Kidney (tissue), 14 donors: Measurements from ENCODE around the gene NPIPB6. TPM values are rescaled to one million over a fixed set of nuclear protein-coding genes. Genes with fewer than 3 reads are reported as not detected.

ENCODE experiments used
- DNase-seq, 5 donors: peaks; one replicate each; pipeline ENCODE4 v3.0.0-alpha.2; 2013 to 2020
- FAIRE-seq: peaks from 2 replicates; lab custom pipeline; 2012; peaks lifted over from hg19 to GRCh38; lab: Jason Lieb, UNC
- H3K27ac ChIP-seq, 2 donors: one replicate each; pipeline ENCODE4 v1.7.0; 2013; ENCODE audit warnings: low read depth in 2 of 2, low read length in 2 of 2, inconsistent platforms in 1 of 2
- H3K27me3 ChIP-seq: one replicate; pipeline ENCODE4 v1.7.1; 2013; ENCODE audit warnings: low read length, inconsistent platforms; ENCODE audit not compliant: control insufficient read depth, insufficient read depth
- H3K36me3 ChIP-seq, 3 donors: one replicate each; pipeline versions ENCODE4 v1.7.0 to v1.7.1; 2013; ENCODE audit warnings: low read length in 3 of 3, control low read depth in 1 of 3, inconsistent platforms in 1 of 3; ENCODE audit not compliant: insufficient read depth in 3 of 3, control insufficient read depth in 2 of 3
- H3K4me1 ChIP-seq, 3 donors: one replicate each; pipeline versions ENCODE4 v1.7.0 to v1.7.1; 2013; ENCODE audit warnings: low read length in 3 of 3, inconsistent platforms in 1 of 3, low read depth in 1 of 3; ENCODE audit not compliant: control insufficient read depth in 2 of 3, insufficient read depth in 2 of 3
- H3K4me3 ChIP-seq, 3 donors: one replicate each; pipeline versions ENCODE4 v1.7.0 to v1.8.1; 2013; ENCODE audit warnings: low read length in 3 of 3, control low read depth in 1 of 3, inconsistent platforms in 1 of 3
- H3K9ac ChIP-seq, 3 donors: one replicate each; pipeline versions ENCODE4 v1.7.0 to v1.7.1; 2013; ENCODE audit warnings: low read length in 3 of 3, control low read depth in 1 of 3, inconsistent platforms in 1 of 3
- H3K9me3 ChIP-seq, 3 donors: one replicate each; pipeline versions ENCODE4 v1.7.0 to v1.7.1; 2013; ENCODE audit warnings: low read length in 3 of 3, control low read depth in 1 of 3, inconsistent platforms in 1 of 3; ENCODE audit not compliant: control insufficient read depth in 2 of 3, insufficient read depth in 1 of 3
- intact Hi-C: fragments of 100-400 bp; cut with DNase I; formaldehyde crosslinking; loops from one replicate; pipeline ENCODE4 v1.11.1; 2022
- microRNA-seq: library from miRNA; unstranded; fragments of <30 nt; microRNA quantifications from one replicate; pipeline ENCODE4 v1.2.0, GENCODE V29; 2020
- polyA plus RNA-seq: library from polyadenylated mRNA; stranded (reverse); fragments of 350-450 nt; fragmentation: Illumina TruSeq; extraction: RNeasy Lipid Tissue Mini Kit (QIAGEN cat#74804); gene quantifications from one replicate; pipeline ENCODE4 v1.2.3, GENCODE V29; 2014; ENCODE audit warnings: low read depth, low replicate concordance; ENCODE audit not compliant: insufficient read depth
- total RNA-seq: library from RNA; stranded (reverse); fragmentation: NEBNext Ultra II Directional; extraction: Animal tissue kit (Norgen Biotek cat#: 25700); gene quantifications from one replicate; pipeline ENCODE4 v1.2.1, GENCODE V29; 2021
- TF ChIP-seq, protein P1 (sequence below): IDR thresholded peaks from 3 replicates; pipeline ENCODE4 v1.5.1; 2012; ENCODE audit warnings: mild to moderate bottlenecking, moderate library complexity, borderline replicate concordance; ENCODE audit not compliant: insufficient read depth; ENCODE audit errors: extremely low read depth
- donor health status: control.
- donor health status: control.
- donor health status: control.
- donor health status: control.
- donor health status: control.
- donor health status: DM: yes; HTN: yes; CAD: no.
- donor health status: Normal renal cell carcinoma (clear cell type).

The NPIPB6 gene
- total and polyA plus RNA-seq, 2 donors from 2014 or later = 2.4 TPM; not detected in 1

DNA sequence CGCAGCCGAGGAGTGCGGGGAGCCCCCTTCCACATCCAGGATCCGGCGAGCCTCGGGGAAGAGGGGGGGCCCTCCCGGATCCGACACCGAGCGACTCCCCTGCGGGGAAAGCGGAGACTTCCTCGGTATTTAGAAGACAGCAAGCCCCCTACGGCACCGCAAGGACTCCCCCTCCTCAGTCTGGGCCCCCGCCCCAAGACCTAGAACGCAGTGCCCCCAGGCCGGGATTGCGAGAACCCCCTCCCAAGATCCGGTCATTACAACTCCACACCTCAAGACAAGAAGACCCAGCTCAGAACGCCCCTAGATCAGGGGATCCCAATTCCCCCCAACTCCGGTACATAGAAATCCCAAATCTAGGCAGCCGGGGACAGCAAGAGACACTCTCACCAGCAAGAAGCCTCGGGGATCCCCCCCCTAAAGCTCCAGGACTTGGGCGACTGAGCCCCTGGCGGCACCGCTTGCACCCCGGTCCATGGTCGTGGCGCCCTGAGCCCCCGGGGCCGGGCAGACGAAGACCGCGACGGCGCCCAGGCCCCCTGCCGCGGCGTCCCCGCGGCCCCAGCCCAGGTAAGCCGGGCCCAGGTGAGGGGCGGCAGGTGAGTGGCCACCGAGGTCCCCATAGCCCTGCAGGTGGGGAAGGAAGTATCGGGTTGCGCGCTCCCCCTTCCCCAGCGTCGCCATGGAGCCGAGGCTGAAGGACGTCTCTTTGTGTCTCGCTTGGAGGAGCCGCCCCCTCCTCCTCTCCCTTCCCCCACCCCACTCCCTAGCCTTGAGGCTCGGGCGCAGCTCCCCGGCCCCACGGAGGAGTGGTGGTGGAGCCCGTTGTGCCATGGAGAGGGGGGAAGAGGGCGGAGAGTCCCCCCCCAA is 70.3 kb downstream of the NPIPB6 start:
- Histone ChIP-seq H3K27ac (no peak overlapping the region), H3K36me3 (no peaks in the 10 kb centered on the region), H3K9me3 (no peaks in the 10 kb centered on the region), H3K9ac (peak overlapping the region in 2 of 3 donors; percentile 36 to 61), H3K27me3 (no peaks in the 10 kb centered on the region), H3K4me3 (peak overlapping the region; percentile 31 to 60 (median 54)), H3K4me1 (peaks cover 0 to 4% (median 0%) of the 10 kb centered on the region in 3 donors)
- intact Hi-C loops = no loop called here
- peak; percentile 78 to 93 (median 88) for DNase-seq
- TF ChIP-seq, protein P1, sequence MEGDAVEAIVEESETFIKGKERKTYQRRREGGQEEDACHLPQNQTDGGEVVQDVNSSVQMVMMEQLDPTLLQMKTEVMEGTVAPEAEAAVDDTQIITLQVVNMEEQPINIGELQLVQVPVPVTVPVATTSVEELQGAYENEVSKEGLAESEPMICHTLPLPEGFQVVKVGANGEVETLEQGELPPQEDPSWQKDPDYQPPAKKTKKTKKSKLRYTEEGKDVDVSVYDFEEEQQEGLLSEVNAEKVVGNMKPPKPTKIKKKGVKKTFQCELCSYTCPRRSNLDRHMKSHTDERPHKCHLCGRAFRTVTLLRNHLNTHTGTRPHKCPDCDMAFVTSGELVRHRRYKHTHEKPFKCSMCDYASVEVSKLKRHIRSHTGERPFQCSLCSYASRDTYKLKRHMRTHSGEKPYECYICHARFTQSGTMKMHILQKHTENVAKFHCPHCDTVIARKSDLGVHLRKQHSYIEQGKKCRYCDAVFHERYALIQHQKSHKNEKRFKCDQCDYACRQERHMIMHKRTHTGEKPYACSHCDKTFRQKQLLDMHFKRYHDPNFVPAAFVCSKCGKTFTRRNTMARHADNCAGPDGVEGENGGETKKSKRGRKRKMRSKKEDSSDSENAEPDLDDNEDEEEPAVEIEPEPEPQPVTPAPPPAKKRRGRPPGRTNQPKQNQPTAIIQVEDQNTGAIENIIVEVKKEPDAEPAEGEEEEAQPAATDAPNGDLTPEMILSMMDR = no peak
- no peak for FAIRE-seq

Small RNAs within 50 kb of the gene (microRNA-seq; reads per million reads assigned to microRNA genes)
- gene MIR6862-1 = not detected

Other genes with a start within 250 kb of the NPIPB6 start
- gene XPO6, start 151.5 kb downstream of the NPIPB6 start, total RNA-seq = 98.8 TPM
- gene XPO6, start 151.5 kb downstream of the NPIPB6 start, polyA plus RNA-seq = 57.2 TPM
- 2.5 TPM for gene SBK1, start 71.0 kb downstream of the NPIPB6 start, total RNA-seq
- 1.4 TPM for gene SBK1, start 71.0 kb downstream of the NPIPB6 start, polyA plus RNA-seq
- gene EIF3CL, start 40.3 kb upstream of the NPIPB6 start, total RNA-seq = 26.7 TPM
- 61.0 TPM for gene EIF3CL, start 40.3 kb upstream of the NPIPB6 start, polyA plus RNA-seq
- not detected for gene NPIPB7, start 108.8 kb upstream of the NPIPB6 start, total RNA-seq
- gene NPIPB7, start 108.8 kb upstream of the NPIPB6 start, polyA plus RNA-seq = not detected
- 35.0 TPM for gene CLN3, start 128.6 kb upstream of the NPIPB6 start, total RNA-seq
- 54.1 TPM for gene CLN3, start 128.6 kb upstream of the NPIPB6 start, polyA plus RNA-seq
- gene APOBR, start 131.1 kb upstream of the NPIPB6 start, total RNA-seq = 3.2 TPM
- gene APOBR, start 131.1 kb upstream of the NPIPB6 start, polyA plus RNA-seq = 0.45 TPM
- gene IL27, start 143.3 kb upstream of the NPIPB6 start, total RNA-seq = 0.31 TPM
- gene IL27, start 143.3 kb upstream of the NPIPB6 start, polyA plus RNA-seq = not detected
- gene NUPR1, start 175.5 kb upstream of the NPIPB6 start, total RNA-seq = 64.7 TPM
- gene NUPR1, start 175.5 kb upstream of the NPIPB6 start, polyA plus RNA-seq = 125 TPM
- gene SGF29, start 190.4 kb upstream of the NPIPB6 start, total RNA-seq = 28.5 TPM
- 20.6 TPM for gene SGF29, start 190.4 kb upstream of the NPIPB6 start, polyA plus RNA-seq
- gene SULT1A2, start 233.5 kb upstream of the NPIPB6 start, total RNA-seq = 1.1 TPM
- gene SULT1A2, start 233.5 kb upstream of the NPIPB6 start, polyA plus RNA-seq = 13.3 TPM
- gene SULT1A1, start 246.5 kb upstream of the NPIPB6 start, total RNA-seq = 20.7 TPM
- 50.2 TPM for gene SULT1A1, start 246.5 kb upstream of the NPIPB6 start, polyA plus RNA-seq